Measurements from ENCODE around the gene SUMO2. TPM values are rescaled to one million over a fixed set of nuclear protein-coding genes. Genes with fewer than 3 reads are reported as not detected.
A peak's percentile ranks its signal among the peaks of the same experiment; 100 is the strongest.

The SUMO2 gene
- total and polyA plus RNA-seq, 9 of the 15 experiments (the other 6 are each of a cell fraction or from before 2014, with no cell fraction given): 157 to 733 (median 419) TPM

GRCh38 chr17:75131278-75132017, 51.3 kb downstream of the SUMO2 start, which contains the start of gene NT5C (continued):
- TF ChIP-seq ZNF592 (IDR thresholded peaks at IDR 0.05) (peak; percentile 94), SAP30 (IDR thresholded peaks at IDR 0.05; ENCODE audit: borderline replicate concordance, insufficient read depth, low read depth, low read length, poor library complexity, severe bottlenecking) (peak; percentile 64), MAX (CRISPR knock-in tag; IDR thresholded peaks at IDR 0.05) (peak; percentile 91), ETV6 (IDR thresholded peaks at IDR 0.05; ENCODE audit: borderline replicate concordance in 1 of 2, low read depth in 2 of 2, low read length in 1 of 2) (0 out of 4 replicates have a peak, but pooled peaks of 1 of the 2 experiments have one; percentile 22), ETV6 (CRISPR knock-in tag; IDR thresholded peaks at IDR 0.05; ENCODE audit: borderline replicate concordance) (no peak), NKRF (IDR thresholded peaks at IDR 0.05; ENCODE audit: borderline replicate concordance) (0 out of 2 replicates have a peak, but pooled peaks have one; percentile 41), TARDBP (IDR thresholded peaks at IDR 0.05) (0 out of 2 replicates have a peak, but pooled peaks have one; percentile 46), ZNF76 (CRISPR knock-in tag; IDR thresholded peaks at IDR 0.05; ENCODE audit: borderline replicate concordance) (peak; percentile 76; the same call in 1 of the 2 replicates), ZNF24 (IDR thresholded peaks at IDR 0.05) (peak; percentile 44; the same call in 1 of the 2 replicates), USF1 (CRISPR knock-in tag; IDR thresholded peaks at IDR 0.05) (peak; percentile 68; the same call in 1 of the 2 replicates), ADNP (tag; IDR thresholded peaks at IDR 0.05) (no peak), NRF1 (conservative IDR thresholded peaks at IDR 0.05 in 1 of 2, IDR thresholded peaks at IDR 0.05 in 1 of 2) (peak; percentile 92 to 94), EP400 (IDR thresholded peaks at IDR 0.05) (peak; percentile 77), ETS1 (conservative IDR thresholded peaks at IDR 0.05; ENCODE audit: control insufficient read depth, low read depth, low read length) (peak; percentile 94; the same call in 1 of the 2 replicates), HDAC3 (IDR thresholded peaks at IDR 0.05; ENCODE audit: borderline replicate concordance, partially characterized antibody) (no peak)

Data from K562 (cell line).